Measurements from ENCODE around the gene MEF2C. TPM values are rescaled to one million over a fixed set of nuclear protein-coding genes. Genes with fewer than 3 reads are reported as not detected.

Gene MEF2C
- total RNA-seq, 1 donor from 2014 or later: 1.9 TPM

GRCh38 chr5:88746438-88746882, 136.5 kb downstream of the MEF2C start:
- no peaks in the 10 kb centered on the region for H3K27me3 Mint-ChIP-seq
- H3K4me3 Mint-ChIP-seq (ENCODE audit: low read depth): no peak overlapping the region
- no peak for DNase-seq (ENCODE audit: low spot score, unreplicated experiment)
- no peak for TF ChIP-seq CTCF (IDR thresholded peaks at IDR 0.05; ENCODE audit: unreplicated experiment)
- H3K9me3 Mint-ChIP-seq (ENCODE audit: low read depth): no peaks in the 10 kb centered on the region
- no peak overlapping the region for H3K27ac Mint-ChIP-seq
- no peaks in the 10 kb centered on the region for H3K36me3 Mint-ChIP-seq (ENCODE audit: insufficient read depth)
- peaks cover 4% of the 10 kb centered on the region for H3K4me1 Mint-ChIP-seq (ENCODE audit: low read depth)

- Mint-ChIP-seq H3K27ac (no peak overlapping the region), H3K9me3 (ENCODE audit: low read depth) (no peaks in the 10 kb centered on the region), H3K36me3 (ENCODE audit: insufficient read depth) (no peaks in the 10 kb centered on the region), H3K4me1 (ENCODE audit: low read depth) (peaks cover 4% of the 10 kb centered on the region), H3K27me3 (no peaks in the 10 kb centered on the region), H3K4me3 (ENCODE audit: low read depth) (no peak overlapping the region)
- TF ChIP-seq CTCF (IDR thresholded peaks at IDR 0.05; ENCODE audit: unreplicated experiment): no peak
- no peak for DNase-seq (ENCODE audit: low spot score, unreplicated experiment)
Observed at GRCh38 chr5:88745093-88745696, 137.8 kb downstream of the MEF2C start.

GRCh38 chr5:88743231-88743834, 139.7 kb downstream of the MEF2C start:
- H3K27ac Mint-ChIP-seq: no peak overlapping the region
- H3K9me3 Mint-ChIP-seq (ENCODE audit: low read depth): no peaks in the 10 kb centered on the region
- peaks cover 2% of the 10 kb centered on the region for H3K4me1 Mint-ChIP-seq (ENCODE audit: low read depth)
- H3K36me3 Mint-ChIP-seq (ENCODE audit: insufficient read depth): no peaks in the 10 kb centered on the region
- no peak overlapping the region for H3K4me3 Mint-ChIP-seq (ENCODE audit: low read depth)
- DNase-seq (ENCODE audit: low spot score, unreplicated experiment): no peak
- TF ChIP-seq CTCF (IDR thresholded peaks at IDR 0.05; ENCODE audit: unreplicated experiment): no peak
- no peaks in the 10 kb centered on the region for H3K27me3 Mint-ChIP-seq

GRCh38 chr5:88741964-88742363, 141.0 kb downstream of the MEF2C start:
- no peaks in the 10 kb centered on the region for H3K9me3 Mint-ChIP-seq (ENCODE audit: low read depth)
- no peak for DNase-seq (ENCODE audit: low spot score, unreplicated experiment)
- H3K27ac Mint-ChIP-seq: no peak overlapping the region
- no peaks in the 10 kb centered on the region for H3K36me3 Mint-ChIP-seq (ENCODE audit: insufficient read depth)
- no peak overlapping the region for H3K4me3 Mint-ChIP-seq (ENCODE audit: low read depth)
- H3K27me3 Mint-ChIP-seq: peaks cover 2% of the 10 kb centered on the region
- peaks cover 4% of the 10 kb centered on the region for H3K4me1 Mint-ChIP-seq (ENCODE audit: low read depth)
- TF ChIP-seq CTCF (IDR thresholded peaks at IDR 0.05; ENCODE audit: unreplicated experiment): no peak

- Mint-ChIP-seq H3K4me3 (ENCODE audit: low read depth) (no peak overlapping the region), H3K4me1 (ENCODE audit: low read depth) (peaks cover 4% of the 10 kb centered on the region), H3K36me3 (ENCODE audit: insufficient read depth) (no peaks in the 10 kb centered on the region), H3K27ac (no peak overlapping the region), H3K9me3 (ENCODE audit: low read depth) (no peaks in the 10 kb centered on the region), H3K27me3 (peaks cover 2% of the 10 kb centered on the region)
- DNase-seq (ENCODE audit: low spot score, unreplicated experiment): no peak
- no peak for TF ChIP-seq CTCF (IDR thresholded peaks at IDR 0.05; ENCODE audit: unreplicated experiment)
Observed at GRCh38 chr5:88740604-88741185, 142.3 kb downstream of the MEF2C start.
